Measurements from ENCODE around the gene AMOTL2. TPM values are rescaled to one million over a fixed set of nuclear protein-coding genes. Genes with fewer than 3 reads are reported as not detected.

AMOTL2 gene
- total and polyA plus RNA-seq, 2 experiments from 2014 or later: 17.9 to 102 TPM

GRCh38 chr3:134332344-134332743, 41.9 kb downstream of the AMOTL2 start:
- ATAC-seq: no peak
- no peaks in the 10 kb centered on the region for H3K27me3 ChIP-seq (ENCODE audit: insufficient read depth)
- Mint-ChIP-seq H3K4me1 (peaks cover 47% of the 10 kb centered on the region), H3K9me3 (no peaks in the 10 kb centered on the region), H3K36me3 (ENCODE audit: low read depth) (no peaks in the 10 kb centered on the region), H3K27me3 (ENCODE audit: insufficient read depth, low read depth, poor library complexity) (peaks cover 22% of the 10 kb centered on the region), H3K27ac (no peak overlapping the region), H3K4me3 (no peak overlapping the region; the same call in 2 of the 3 replicates)
- H3K9me2 ChIP-seq (ENCODE audit: insufficient read depth): no peaks in the 10 kb centered on the region
- no peaks in the 10 kb centered on the region for H4K20me1 ChIP-seq (replicated peaks; ENCODE audit: insufficient read depth)
- H3F3A ChIP-seq (replicated peaks; ENCODE audit: low read depth): peaks cover 1% of the 10 kb centered on the region; the same call in 1 of the 2 replicates
- H3K79me2 ChIP-seq (replicated peaks; ENCODE audit: insufficient read depth): no peaks in the 10 kb centered on the region
- no peak overlapping the region for H3K27ac ChIP-seq (ENCODE audit: low read depth)
- no peak overlapping the region for H2AFZ ChIP-seq
- H3K4me1 ChIP-seq (ENCODE audit: insufficient read depth): peaks cover 54% of the 10 kb centered on the region
- H3K36me3 ChIP-seq (ENCODE audit: insufficient read depth): no peaks in the 10 kb centered on the region
- DNase-seq (ENCODE audit: low spot score): no peak
- no peak for TF ChIP-seq JUNB (IDR thresholded peaks at IDR 0.05; ENCODE audit: unreplicated experiment)
- H3K4me3 ChIP-seq: no peak overlapping the region
- peak overlapping the region; percentile 58 for H3K4me2 ChIP-seq

- no peaks in the 10 kb centered on the region for H4K20me1 ChIP-seq (replicated peaks; ENCODE audit: insufficient read depth)
- no peak overlapping the region for H3K4me3 ChIP-seq
- H3K4me2 ChIP-seq: peak overlapping the region; percentile 58
- ATAC-seq (no peak), DNase-seq (ENCODE audit: low spot score) (peak; percentile 48)
- H3F3A ChIP-seq (replicated peaks; ENCODE audit: low read depth): peaks cover 3% of the 10 kb centered on the region; the same call in 1 of the 2 replicates
- H3K9me3 Mint-ChIP-seq: no peaks in the 10 kb centered on the region
- no peaks in the 10 kb centered on the region for H3K27me3 ChIP-seq (ENCODE audit: insufficient read depth)
- no peaks in the 10 kb centered on the region for H3K9me2 ChIP-seq (ENCODE audit: insufficient read depth)
- H3K36me3 Mint-ChIP-seq (ENCODE audit: low read depth): no peaks in the 10 kb centered on the region
- peak overlapping the region; percentile 6; the same call in 1 of the 2 replicates for H3K27ac Mint-ChIP-seq
- peaks cover 57% of the 10 kb centered on the region for H3K4me1 ChIP-seq (ENCODE audit: insufficient read depth)
- peaks cover 22% of the 10 kb centered on the region for H3K27me3 Mint-ChIP-seq (ENCODE audit: insufficient read depth, low read depth, poor library complexity)
- H3K4me1 Mint-ChIP-seq: peaks cover 52% of the 10 kb centered on the region
- H2AFZ ChIP-seq: no peak overlapping the region
- no peaks in the 10 kb centered on the region for H3K36me3 ChIP-seq (ENCODE audit: insufficient read depth)
- H3K4me3 Mint-ChIP-seq: no peak overlapping the region; the same call in 2 of the 3 replicates
- H3K27ac ChIP-seq (ENCODE audit: low read depth): peak overlapping the region; percentile 81; the same call in 1 of the 2 replicates
- no peaks in the 10 kb centered on the region for H3K79me2 ChIP-seq (replicated peaks; ENCODE audit: insufficient read depth)
- TF ChIP-seq CREB1 (CRISPR knock-in tag; IDR thresholded peaks at IDR 0.05; ENCODE audit: low read depth) (no peak), EZH2phosphoT487 (IDR thresholded peaks at IDR 0.05; ENCODE audit: unreplicated experiment) (no peak), POLR2AphosphoS5 (IDR thresholded peaks at IDR 0.05; ENCODE audit: low read depth) (no peak), EZH2 (IDR thresholded peaks at IDR 0.05; ENCODE audit: low read depth, unreplicated experiment) (no peak), ZNF331 (CRISPR knock-in tag; IDR thresholded peaks at IDR 0.05; ENCODE audit: low read depth) (no peak), JUNB (IDR thresholded peaks at IDR 0.05; ENCODE audit: unreplicated experiment) (no peak), NANOG (IDR thresholded peaks at IDR 0.05; ENCODE audit: borderline replicate concordance) (no peak), ETS1 (IDR thresholded peaks at IDR 0.05) (no peak), ZNF462 (CRISPR knock-in tag; IDR thresholded peaks at IDR 0.05) (no peak), ZNF114 (CRISPR knock-in tag; IDR thresholded peaks at IDR 0.05) (no peak), REST (IDR thresholded peaks at IDR 0.05; ENCODE audit: unreplicated experiment) (no peak)
Measured at GRCh38 chr3:134331811-134332199, 42.4 kb downstream of the AMOTL2 start.
